Activated naive CD8-positive, alpha-beta T cell (primary cell): ENCODE data around the gene CAMK1G.

Experiments
- H3K27ac Mint-ChIP-seq: one replicate; pipeline ENCODE4 v1.8.0; 2021; ENCODE audit warnings: mixed read lengths
- H3K27me3 Mint-ChIP-seq: one replicate; pipeline ENCODE4 v1.8.0; 2021; ENCODE audit warnings: mixed read lengths
- H3K36me3 Mint-ChIP-seq: one replicate; pipeline ENCODE4 v1.8.0; 2021; ENCODE audit warnings: mixed read lengths
- H3K4me1 Mint-ChIP-seq: one replicate; pipeline ENCODE4 v1.8.0; 2021; ENCODE audit warnings: low read depth, mixed read lengths
- H3K4me3 Mint-ChIP-seq: one replicate; pipeline ENCODE4 v1.8.0; 2021; ENCODE audit warnings: mild to moderate bottlenecking, mixed read lengths
- H3K9me3 Mint-ChIP-seq: one replicate; pipeline ENCODE4 v1.8.0; 2021; ENCODE audit warnings: low read depth, mixed read lengths

Gene CAMK1G

GRCh38 chr1:209627027-209627731 is 43.7 kb downstream of the CAMK1G start:
- Mint-ChIP-seq H3K36me3 (no peaks in the 10 kb centered on the region), H3K9me3 (no peaks in the 10 kb centered on the region), H3K27ac (no peak overlapping the region), H3K4me3 (no peak overlapping the region), H3K27me3 (no peaks in the 10 kb centered on the region), H3K4me1 (no peaks in the 10 kb centered on the region)

- H3K36me3 Mint-ChIP-seq, result no peaks in the 10 kb centered on the region
- no peaks in the 10 kb centered on the region for H3K27me3 Mint-ChIP-seq
- no peaks in the 10 kb centered on the region for H3K9me3 Mint-ChIP-seq
- no peak overlapping the region for H3K27ac Mint-ChIP-seq
- H3K4me3 Mint-ChIP-seq, result no peak overlapping the region
- H3K4me1 Mint-ChIP-seq, result no peaks in the 10 kb centered on the region
These were observed 44.2 kb downstream of the CAMK1G start for GRCh38 chr1:209627732-209628196.

GRCh38 chr1:209628618-209629299 is 45.2 kb downstream of the CAMK1G start:
- no peaks in the 10 kb centered on the region for H3K36me3 Mint-ChIP-seq

GRCh38 chr1:209629621-209630382 is 46.3 kb downstream of the CAMK1G start:
- no peaks in the 10 kb centered on the region for H3K9me3 Mint-ChIP-seq
- no peaks in the 10 kb centered on the region for H3K27me3 Mint-ChIP-seq
- no peaks in the 10 kb centered on the region for H3K4me1 Mint-ChIP-seq
- no peak overlapping the region for H3K4me3 Mint-ChIP-seq
- H3K27ac Mint-ChIP-seq, result no peak overlapping the region
- no peaks in the 10 kb centered on the region for H3K36me3 Mint-ChIP-seq

More at GRCh38 chr1:209628618-209629299, 45.2 kb downstream of the CAMK1G start:
- Mint-ChIP-seq H3K27me3 (no peaks in the 10 kb centered on the region), H3K4me1 (no peaks in the 10 kb centered on the region), H3K9me3 (no peaks in the 10 kb centered on the region), H3K27ac (no peak overlapping the region), H3K4me3 (no peak overlapping the region)

GRCh38 chr1:209630383-209631225 is 47.1 kb downstream of the CAMK1G start:
- no peaks in the 10 kb centered on the region for H3K36me3 Mint-ChIP-seq
- H3K4me1 Mint-ChIP-seq, result no peaks in the 10 kb centered on the region
- H3K4me3 Mint-ChIP-seq, result no peak overlapping the region
- H3K9me3 Mint-ChIP-seq, result no peaks in the 10 kb centered on the region
- H3K27me3 Mint-ChIP-seq, result no peaks in the 10 kb centered on the region
- no peak overlapping the region for H3K27ac Mint-ChIP-seq

GRCh38 chr1:209633335-209633997 is 50.0 kb downstream of the CAMK1G start:
- H3K4me3 Mint-ChIP-seq, result no peak overlapping the region
- H3K27ac Mint-ChIP-seq, result no peak overlapping the region
- no peaks in the 10 kb centered on the region for H3K4me1 Mint-ChIP-seq
- no peaks in the 10 kb centered on the region for H3K9me3 Mint-ChIP-seq
- H3K27me3 Mint-ChIP-seq, result no peaks in the 10 kb centered on the region
- H3K36me3 Mint-ChIP-seq, result no peaks in the 10 kb centered on the region

- H3K27ac Mint-ChIP-seq, result no peak overlapping the region
- H3K36me3 Mint-ChIP-seq, result no peaks in the 10 kb centered on the region
- H3K4me3 Mint-ChIP-seq, result no peak overlapping the region
- H3K27me3 Mint-ChIP-seq, result no peaks in the 10 kb centered on the region
- no peaks in the 10 kb centered on the region for H3K9me3 Mint-ChIP-seq
- no peaks in the 10 kb centered on the region for H3K4me1 Mint-ChIP-seq
These were observed 50.7 kb downstream of the CAMK1G start for GRCh38 chr1:209634005-209634737.

GRCh38 chr1:209635850-209636249 is 52.3 kb downstream of the CAMK1G start:
- Mint-ChIP-seq H3K27me3 (no peaks in the 10 kb centered on the region), H3K9me3 (no peaks in the 10 kb centered on the region), H3K4me3 (no peak overlapping the region), H3K4me1 (no peaks in the 10 kb centered on the region), H3K27ac (no peak overlapping the region), H3K36me3 (no peaks in the 10 kb centered on the region)

- Mint-ChIP-seq H3K4me3 (no peak overlapping the region), H3K27ac (no peak overlapping the region), H3K27me3 (no peaks in the 10 kb centered on the region), H3K4me1 (no peaks in the 10 kb centered on the region), H3K36me3 (no peaks in the 10 kb centered on the region), H3K9me3 (no peaks in the 10 kb centered on the region)
These were observed 58.3 kb downstream of the CAMK1G start for GRCh38 chr1:209641832-209642172.

- Mint-ChIP-seq H3K36me3 (no peaks in the 10 kb centered on the region), H3K4me1 (no peaks in the 10 kb centered on the region), H3K4me3 (no peak overlapping the region), H3K27ac (no peak overlapping the region), H3K9me3 (no peaks in the 10 kb centered on the region), H3K27me3 (no peaks in the 10 kb centered on the region)
These were observed 59.3 kb downstream of the CAMK1G start for GRCh38 chr1:209642816-209643215.

- Mint-ChIP-seq H3K9me3 (no peaks in the 10 kb centered on the region), H3K36me3 (no peaks in the 10 kb centered on the region), H3K4me3 (no peak overlapping the region), H3K27me3 (no peaks in the 10 kb centered on the region), H3K4me1 (no peaks in the 10 kb centered on the region), H3K27ac (no peak overlapping the region)
These were observed 59.9 kb downstream of the CAMK1G start for GRCh38 chr1:209643285-209644020.

- Mint-ChIP-seq H3K4me1 (peaks cover 6% of the 10 kb centered on the region), H3K27me3 (no peaks in the 10 kb centered on the region), H3K36me3 (no peaks in the 10 kb centered on the region), H3K4me3 (no peak overlapping the region), H3K9me3 (no peaks in the 10 kb centered on the region), H3K27ac (no peak overlapping the region)
These were observed 62.3 kb downstream of the CAMK1G start for GRCh38 chr1:209645574-209646452.
